Astrocyte (in vitro differentiated cells and primary cell): ENCODE results near the gene NAA10. TPM values are rescaled to one million over a fixed set of nuclear protein-coding genes. Genes with fewer than 3 reads are reported as not detected.

Source experiments
- DNase-seq: peaks from one replicate; pipeline ENCODE4 v3.0.0-alpha.2; 2010; ENCODE audit warnings: low read depth
- FAIRE-seq: peaks from 2 replicates; lab custom pipeline; 2011; peaks lifted over from hg19 to GRCh38; lab: Jason Lieb, UNC
- H2AFZ ChIP-seq: 2 replicates; pipeline ENCODE4 v1.6.0; 2012; ENCODE audit warnings: low read depth, low read length, inconsistent platforms
- H3K27ac ChIP-seq: 2 replicates; pipeline ENCODE4 v1.5.1; 2011; ENCODE audit warnings: low read depth, low read length, inconsistent platforms
- H3K27me3 ChIP-seq: 2 replicates; pipeline ENCODE4 v1.6.0; 2011; ENCODE audit warnings: low read length, inconsistent platforms; ENCODE audit not compliant: insufficient read depth
- H3K36me3 ChIP-seq: 2 replicates; pipeline ENCODE4 v1.5.1; 2011; ENCODE audit warnings: low read length, inconsistent platforms; ENCODE audit not compliant: insufficient read depth
- H3K4me1 ChIP-seq: 2 replicates; pipeline ENCODE4 v1.5.1; 2011; ENCODE audit warnings: low read length, inconsistent platforms; ENCODE audit not compliant: insufficient read depth
- H3K4me2 ChIP-seq: 2 replicates; pipeline ENCODE4 v1.6.0; 2012; ENCODE audit warnings: low read length, inconsistent platforms
- H3K4me3 ChIP-seq: 2 replicates; pipeline ENCODE4 v1.5.1; 2011; ENCODE audit warnings: low read depth, mild to moderate bottlenecking, low read length, inconsistent platforms; ENCODE audit not compliant: insufficient read depth
- H3K79me2 ChIP-seq: 2 replicates; pipeline ENCODE4 v1.6.0; 2012; ENCODE audit warnings: mild to moderate bottlenecking, low read length, inconsistent platforms; ENCODE audit not compliant: insufficient read depth
- H3K9ac ChIP-seq: 2 replicates; pipeline ENCODE4 v1.6.0; 2012; ENCODE audit warnings: mild to moderate bottlenecking, low read length, inconsistent platforms
- H3K9me3 ChIP-seq: 2 replicates; pipeline ENCODE4 v1.5.1; 2012; ENCODE audit warnings: low read depth, mild to moderate bottlenecking, low read length, inconsistent platforms; ENCODE audit not compliant: insufficient read depth
- H4K20me1 ChIP-seq: 2 replicates; pipeline ENCODE4 v1.6.0; 2012; ENCODE audit warnings: low read length, inconsistent platforms; ENCODE audit not compliant: insufficient read depth
- H3K27ac Mint-ChIP-seq: one replicate; pipeline ENCODE4 v1.8.0; 2021; ENCODE audit warnings: mild to moderate bottlenecking, mixed read lengths; ENCODE audit not compliant: unreplicated experiment
- H3K27me3 Mint-ChIP-seq: one replicate; pipeline ENCODE4 v1.8.0; 2021; ENCODE audit warnings: low read depth, mixed read lengths; ENCODE audit not compliant: unreplicated experiment
- H3K36me3 Mint-ChIP-seq: one replicate; pipeline ENCODE4 v1.8.0; 2021; ENCODE audit warnings: low read depth, mixed read lengths; ENCODE audit not compliant: unreplicated experiment
- H3K4me1 Mint-ChIP-seq: one replicate; pipeline ENCODE4 v1.8.0; 2021; ENCODE audit warnings: low read depth, mixed read lengths; ENCODE audit not compliant: unreplicated experiment
- H3K4me3 Mint-ChIP-seq: one replicate; pipeline ENCODE4 v1.8.0; 2021; ENCODE audit warnings: mild to moderate bottlenecking, moderate library complexity, mixed read lengths; ENCODE audit not compliant: unreplicated experiment
- H3K9me3 Mint-ChIP-seq: one replicate; pipeline ENCODE4 v1.8.0; 2021; ENCODE audit warnings: mild to moderate bottlenecking, mixed read lengths; ENCODE audit not compliant: unreplicated experiment
- EZH2 ChIP-seq: IDR thresholded peaks from 2 replicates; pipeline ENCODE4 v1.6.1; 2012; ENCODE audit warnings: mild to moderate bottlenecking, low read length, inconsistent platforms; ENCODE audit not compliant: insufficient read depth
- total RNA-seq: library from RNA; stranded (reverse); gene quantifications from 2 replicates; pipeline ENCODE4 v1.2.1, GENCODE V29; 2021
- TF ChIP-seq, protein P1 (sequence below): IDR thresholded peaks from 2 replicates; pipeline ENCODE4 v1.5.1; 2011; ENCODE audit warnings: low read depth, mild to moderate bottlenecking, inconsistent platforms, low read length, moderate library complexity; ENCODE audit not compliant: insufficient read depth

The NAA10 gene
- total RNA-seq, 1 donor from 2014 or later: 144 TPM

DNA sequence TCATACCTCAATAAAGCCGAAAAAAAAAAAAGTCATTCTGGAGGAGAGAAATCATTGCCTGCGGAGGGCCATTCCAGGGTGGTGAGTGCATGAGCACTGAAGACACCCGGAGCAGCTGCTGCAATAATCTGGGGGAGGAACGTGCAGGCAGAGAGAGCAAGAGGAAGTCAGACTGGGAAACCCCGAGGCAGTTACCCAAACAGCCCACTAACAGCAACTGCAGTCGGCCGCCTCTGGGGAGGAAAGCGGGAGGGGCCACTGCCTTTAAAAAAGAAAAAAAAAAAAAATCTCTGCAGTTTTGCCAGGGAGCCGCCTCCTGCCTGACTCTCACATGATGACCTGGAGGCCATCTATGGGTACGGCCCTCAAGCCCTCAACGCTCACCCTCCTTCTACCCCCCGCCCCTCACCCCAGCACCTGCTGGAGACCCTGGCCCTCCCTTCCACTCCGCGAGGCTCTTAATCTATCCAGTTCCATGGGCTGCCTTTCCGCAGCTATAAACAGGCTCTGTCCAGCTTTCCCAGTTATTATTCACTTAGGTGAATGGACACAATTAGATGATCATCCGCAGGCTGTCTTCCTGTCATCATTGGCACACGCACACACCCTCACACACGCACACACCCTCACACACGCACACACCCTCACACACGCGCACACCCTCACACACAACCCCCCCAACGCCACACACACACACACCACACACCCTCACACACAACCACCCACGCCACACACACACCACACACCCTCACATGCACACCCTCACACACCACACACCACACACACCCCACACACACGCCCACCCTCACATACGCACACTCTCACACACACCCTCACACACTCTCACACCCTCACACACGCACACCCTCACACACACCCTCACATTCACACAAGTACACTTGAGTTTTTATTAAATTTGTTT lies 33.7 kb downstream of the NAA10 start:
- H3K4me2 ChIP-seq: peak overlapping the region; percentile 52
- H3K9me3 Mint-ChIP-seq: no peaks in the 10 kb centered on the region
- FAIRE-seq: peak; percentile 87

DNA sequence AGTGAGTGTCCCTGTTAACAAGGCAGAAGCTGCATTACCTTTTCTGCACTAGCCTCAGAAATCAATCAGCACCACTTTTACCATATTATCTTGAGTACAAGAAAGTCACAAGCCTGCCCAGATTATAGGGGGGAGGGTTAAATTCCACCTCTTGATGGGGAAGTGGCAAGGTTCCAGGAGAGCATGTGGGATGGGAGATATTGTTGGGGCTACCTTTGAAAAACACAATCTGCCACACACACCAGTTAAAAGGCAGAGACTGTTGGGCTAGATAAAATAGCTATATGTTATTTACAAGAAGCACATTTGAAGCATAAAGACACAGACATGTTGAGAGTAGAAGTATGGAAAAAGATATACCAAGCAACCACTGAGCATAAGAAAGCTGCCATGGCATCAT lies 36.9 kb downstream of the NAA10 start:
- no peaks in the 10 kb centered on the region for H3K36me3 ChIP-seq
- H3K4me1 Mint-ChIP-seq: peaks cover 11% of the 10 kb centered on the region
- no peaks in the 10 kb centered on the region for H3K9me3 Mint-ChIP-seq
- no peaks in the 10 kb centered on the region for H3K27me3 Mint-ChIP-seq
- no peaks in the 10 kb centered on the region for H3K79me2 ChIP-seq
- TF ChIP-seq, protein P1, sequence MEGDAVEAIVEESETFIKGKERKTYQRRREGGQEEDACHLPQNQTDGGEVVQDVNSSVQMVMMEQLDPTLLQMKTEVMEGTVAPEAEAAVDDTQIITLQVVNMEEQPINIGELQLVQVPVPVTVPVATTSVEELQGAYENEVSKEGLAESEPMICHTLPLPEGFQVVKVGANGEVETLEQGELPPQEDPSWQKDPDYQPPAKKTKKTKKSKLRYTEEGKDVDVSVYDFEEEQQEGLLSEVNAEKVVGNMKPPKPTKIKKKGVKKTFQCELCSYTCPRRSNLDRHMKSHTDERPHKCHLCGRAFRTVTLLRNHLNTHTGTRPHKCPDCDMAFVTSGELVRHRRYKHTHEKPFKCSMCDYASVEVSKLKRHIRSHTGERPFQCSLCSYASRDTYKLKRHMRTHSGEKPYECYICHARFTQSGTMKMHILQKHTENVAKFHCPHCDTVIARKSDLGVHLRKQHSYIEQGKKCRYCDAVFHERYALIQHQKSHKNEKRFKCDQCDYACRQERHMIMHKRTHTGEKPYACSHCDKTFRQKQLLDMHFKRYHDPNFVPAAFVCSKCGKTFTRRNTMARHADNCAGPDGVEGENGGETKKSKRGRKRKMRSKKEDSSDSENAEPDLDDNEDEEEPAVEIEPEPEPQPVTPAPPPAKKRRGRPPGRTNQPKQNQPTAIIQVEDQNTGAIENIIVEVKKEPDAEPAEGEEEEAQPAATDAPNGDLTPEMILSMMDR: no peak
- TF ChIP-seq EZH2: no peak
- no peaks in the 10 kb centered on the region for H3K36me3 Mint-ChIP-seq
- H3K4me1 ChIP-seq: peaks cover 6% of the 10 kb centered on the region
- no peak overlapping the region for H3K27ac ChIP-seq
- H4K20me1 ChIP-seq: no peaks in the 10 kb centered on the region
- H3K4me3 ChIP-seq: no peak overlapping the region
- peaks cover 3% of the 10 kb centered on the region for H3K27me3 ChIP-seq
- H3K4me3 Mint-ChIP-seq: no peak overlapping the region
- no peak overlapping the region for H3K4me2 ChIP-seq
- no peak overlapping the region for H3K9ac ChIP-seq
- no peaks in the 10 kb centered on the region for H3K9me3 ChIP-seq
- H2AFZ ChIP-seq: no peak overlapping the region
- H3K27ac Mint-ChIP-seq: no peak overlapping the region
- FAIRE-seq (no peak), DNase-seq (no peak)

More for the DNA sequence above, 33.7 kb downstream of the NAA10 start:
- peak; percentile 73 for DNase-seq
- H3K4me1 Mint-ChIP-seq: peaks cover 11% of the 10 kb centered on the region
- H3K4me3 Mint-ChIP-seq: peak overlapping the region; percentile 54
- no peaks in the 10 kb centered on the region for H3K36me3 Mint-ChIP-seq
- H3K27ac Mint-ChIP-seq: peak overlapping the region; percentile 72
- TF ChIP-seq EZH2: no peak
- TF ChIP-seq, protein P1: no peak
- Histone ChIP-seq H3K36me3 (no peaks in the 10 kb centered on the region), H3K4me1 (peaks cover 6% of the 10 kb centered on the region), H4K20me1 (no peaks in the 10 kb centered on the region), H3K27me3 (peaks cover 3% of the 10 kb centered on the region), H3K27ac (no peak overlapping the region), H3K9ac (no peak overlapping the region), H2AFZ (no peak overlapping the region), H3K9me3 (no peaks in the 10 kb centered on the region), H3K79me2 (no peaks in the 10 kb centered on the region), H3K4me3 (no peak overlapping the region)
- no peaks in the 10 kb centered on the region for H3K27me3 Mint-ChIP-seq

DNA sequence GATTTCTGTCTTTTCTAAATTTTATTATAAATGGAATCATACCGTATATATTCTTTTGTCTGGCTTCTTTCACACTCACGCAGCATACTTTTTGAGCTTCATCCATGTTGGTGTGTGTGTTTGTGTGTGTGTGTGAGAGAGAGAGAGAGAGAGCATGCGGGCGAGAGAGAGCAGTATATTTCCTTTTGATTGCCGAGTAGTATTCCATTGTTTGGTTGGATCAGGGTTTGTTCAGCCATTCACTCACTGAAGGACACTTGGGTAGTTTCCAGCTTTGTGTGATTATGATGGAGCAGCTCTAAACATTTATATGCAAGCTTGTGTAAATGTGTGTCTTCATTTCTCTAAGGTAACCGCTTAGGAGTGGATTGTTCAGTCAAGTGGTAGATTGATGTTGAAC lies 45.7 kb downstream of the NAA10 start:
- Mint-ChIP-seq H3K36me3 (no peaks in the 10 kb centered on the region), H3K4me1 (peaks cover 9% of the 10 kb centered on the region), H3K27ac (no peak overlapping the region), H3K9me3 (peaks cover 3% of the 10 kb centered on the region), H3K4me3 (no peak overlapping the region), H3K27me3 (peaks cover 4% of the 10 kb centered on the region)
- Histone ChIP-seq H3K4me3 (no peak overlapping the region), H3K27me3 (peaks cover 10% of the 10 kb centered on the region), H3K79me2 (no peaks in the 10 kb centered on the region), H4K20me1 (no peaks in the 10 kb centered on the region), H3K9me3 (no peaks in the 10 kb centered on the region), H3K4me2 (no peak overlapping the region), H3K4me1 (no peaks in the 10 kb centered on the region), H2AFZ (no peak overlapping the region), H3K36me3 (no peaks in the 10 kb centered on the region), H3K27ac (no peak overlapping the region), H3K9ac (no peak overlapping the region)
- DNase-seq (no peak), FAIRE-seq (no peak)
- no peak for TF ChIP-seq EZH2
- TF ChIP-seq, protein P1: no peak
